NOMO-1 treated with dmso at 0.1 percent for 144 hours (cell line): ENCODE measurements around the gene JMJD8.

Experiments used
- DNase-seq: peaks from one replicate; lab custom pipeline; 2025; ENCODE audit not compliant: unreplicated experiment; lab: John Stamatoyannopoulos, UW

The JMJD8 gene

GRCh38 chr16:677316-678190, 6.6 kb downstream of the JMJD8 start:
- no peak for DNase-seq

DNA sequence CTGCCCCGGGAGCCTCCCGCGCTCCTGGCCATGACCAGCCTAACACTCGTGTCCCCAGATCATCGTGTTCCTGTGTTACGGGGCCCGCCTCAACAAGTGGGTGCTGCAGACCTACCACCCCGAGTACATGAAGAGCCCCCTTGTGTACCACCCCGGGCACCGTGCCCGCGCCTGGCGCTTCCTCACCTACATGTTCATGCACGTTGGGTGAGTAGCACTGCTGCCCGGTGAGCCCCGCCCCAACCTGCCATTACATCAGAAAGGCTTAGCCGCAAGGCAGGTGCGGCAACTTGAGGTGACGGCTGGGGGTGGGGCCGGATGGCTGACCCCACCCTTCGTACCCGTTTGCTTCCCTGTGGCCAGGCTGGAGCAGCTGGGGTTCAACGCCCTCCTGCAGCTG, 7.2 kb downstream of the JMJD8 start:
- DNase-seq = no peak

DNA sequence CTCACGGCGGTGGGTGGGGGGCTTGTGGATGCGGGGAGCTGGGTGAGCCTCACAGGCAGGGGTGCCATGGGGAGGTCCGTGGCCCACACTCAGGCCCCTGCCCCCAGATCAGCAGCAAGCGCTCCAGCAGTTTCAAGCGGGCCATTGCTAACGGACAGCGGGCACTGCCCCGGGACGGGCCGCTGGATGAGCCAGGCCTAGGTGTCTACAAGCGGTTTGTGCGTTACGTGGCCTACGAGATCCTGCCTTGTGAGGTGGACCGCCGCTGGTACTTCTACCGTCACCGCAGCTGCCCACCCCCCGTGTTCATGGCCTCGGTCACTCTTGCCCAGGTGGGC, 7.6 kb downstream of the JMJD8 start:
- DNase-seq = no peak

GRCh38 chr16:675884-676564, 8.1 kb downstream of the JMJD8 start:
- DNase-seq = no peak

- peak; percentile 13 for DNase-seq
Observed at GRCh38 chr16:674968-675883, 8.9 kb downstream of the JMJD8 start, which contains the start of gene RHBDL1. TSS of gene RHBDL1 (plus strand) at chr16:675671. CDS start at chr16:675791, 120 bp downstream.

GRCh38 chr16:674214-674881, 9.8 kb downstream of the JMJD8 start:
- no peak for DNase-seq

- DNase-seq = no peak
Observed at GRCh38 chr16:673399-673991, 10.6 kb downstream of the JMJD8 start.

- no peak for DNase-seq
Observed at GRCh38 chr16:672851-673250, 11.3 kb downstream of the JMJD8 start.

DNA sequence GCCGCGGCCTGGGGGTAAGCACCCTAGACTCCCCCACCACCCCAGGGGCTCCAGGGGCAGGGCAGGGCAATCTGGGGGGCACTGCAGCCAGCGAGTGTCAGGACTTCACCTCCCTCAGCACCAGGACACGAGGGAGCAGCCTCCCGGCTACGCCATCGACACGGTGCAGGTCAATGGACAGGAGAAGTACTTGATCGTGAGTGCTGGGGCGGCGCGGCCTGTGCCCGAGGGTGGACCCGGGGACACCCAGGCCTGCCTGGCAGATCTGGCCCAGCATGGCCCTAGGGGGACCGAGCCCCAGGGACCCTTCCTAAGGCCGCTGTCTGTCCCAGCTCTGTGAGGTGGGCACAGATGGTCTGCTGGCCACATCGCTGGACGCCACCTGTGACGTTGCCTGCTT, 11.8 kb downstream of the JMJD8 start:
- no peak for DNase-seq

GRCh38 chr16:671353-672131, 12.6 kb downstream of the JMJD8 start:
- DNase-seq = no peak

DNA sequence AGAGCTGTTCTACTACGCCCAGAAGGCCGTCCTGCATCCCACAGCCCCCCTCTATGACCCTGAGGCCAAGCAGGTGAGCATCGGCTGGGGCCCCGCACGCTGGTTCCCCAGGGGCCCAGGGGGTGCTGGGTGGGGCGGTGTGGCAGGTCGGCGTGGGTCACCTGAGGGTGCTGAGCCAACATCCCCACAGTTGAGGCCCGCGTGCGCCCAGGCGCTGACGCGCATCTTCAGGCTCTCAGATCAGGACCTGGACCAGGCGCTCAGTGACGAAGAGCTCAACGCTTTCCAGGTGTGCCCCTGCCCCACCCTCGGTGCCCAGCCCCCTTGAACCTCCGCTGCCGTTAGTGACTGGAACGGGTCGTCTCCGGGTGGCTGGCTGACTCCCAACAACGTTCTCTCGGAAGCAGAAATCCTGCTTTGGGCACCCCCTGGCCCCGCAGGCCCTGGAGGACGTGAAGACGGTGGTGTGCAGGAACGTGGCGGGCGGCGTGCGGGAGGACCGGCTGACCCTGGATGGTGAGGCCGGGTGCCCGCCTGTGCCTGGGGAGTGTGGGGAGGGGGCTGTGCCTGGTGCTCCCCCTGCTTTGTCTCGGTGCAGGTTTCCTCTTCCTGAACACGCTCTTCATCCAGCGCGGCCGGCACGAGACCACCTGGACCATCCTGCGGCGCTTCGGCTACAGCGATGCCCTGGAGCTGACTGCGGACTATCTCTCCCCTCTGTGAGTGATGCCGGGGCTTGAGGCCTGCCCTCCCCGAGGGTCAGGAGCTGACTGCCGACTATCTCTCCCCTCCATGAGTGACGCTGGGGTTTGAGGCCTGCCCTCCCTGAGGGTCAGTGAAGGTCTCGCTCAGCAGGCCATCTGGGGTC, 13.4 kb downstream of the JMJD8 start:
- no peak for DNase-seq

GRCh38 chr16:669666-670065, 14.5 kb downstream of the JMJD8 start:
- DNase-seq = no peak

DNA sequence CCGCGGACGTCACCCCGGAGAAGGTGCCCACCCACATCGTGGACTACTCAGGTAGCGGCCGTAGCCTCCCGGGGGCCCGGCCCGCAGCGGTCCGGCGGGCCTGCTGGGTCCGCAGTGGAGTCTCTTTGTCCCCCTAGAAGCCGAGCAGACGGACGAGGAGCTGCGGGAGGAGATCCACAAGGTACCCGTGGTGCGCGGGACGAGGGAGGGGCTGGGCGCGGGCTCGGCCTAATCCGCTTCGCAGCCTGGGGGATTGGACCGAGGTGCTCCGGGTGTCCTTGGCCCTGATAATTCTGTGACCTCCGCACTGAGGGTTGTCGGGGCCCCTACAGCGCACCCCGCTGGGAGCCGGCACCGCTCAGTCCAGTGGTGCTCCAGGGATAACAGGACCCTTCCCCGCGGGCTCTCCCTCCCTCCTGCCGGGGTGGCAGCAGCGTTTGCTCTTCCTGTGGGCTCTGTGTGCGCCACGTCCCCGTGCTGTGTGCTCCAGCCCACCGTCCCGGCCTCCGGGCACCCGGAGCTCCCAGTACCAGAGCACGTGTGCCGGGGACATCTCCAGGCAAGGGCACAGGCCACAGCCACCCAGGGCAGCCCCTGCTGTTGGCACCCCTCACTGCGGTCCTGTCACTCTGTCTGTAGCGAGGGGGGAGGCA, 15.5 kb downstream of the JMJD8 start:
- no peak for DNase-seq

- DNase-seq = peak; percentile 88
Observed at GRCh38 chr16:667780-668518, 16.2 kb downstream of the JMJD8 start, which contains the start of gene RHOT2. TSS of gene RHOT2 (plus strand) at chr16:668132. CDS start at chr16:668200, 68 bp downstream.

DNA sequence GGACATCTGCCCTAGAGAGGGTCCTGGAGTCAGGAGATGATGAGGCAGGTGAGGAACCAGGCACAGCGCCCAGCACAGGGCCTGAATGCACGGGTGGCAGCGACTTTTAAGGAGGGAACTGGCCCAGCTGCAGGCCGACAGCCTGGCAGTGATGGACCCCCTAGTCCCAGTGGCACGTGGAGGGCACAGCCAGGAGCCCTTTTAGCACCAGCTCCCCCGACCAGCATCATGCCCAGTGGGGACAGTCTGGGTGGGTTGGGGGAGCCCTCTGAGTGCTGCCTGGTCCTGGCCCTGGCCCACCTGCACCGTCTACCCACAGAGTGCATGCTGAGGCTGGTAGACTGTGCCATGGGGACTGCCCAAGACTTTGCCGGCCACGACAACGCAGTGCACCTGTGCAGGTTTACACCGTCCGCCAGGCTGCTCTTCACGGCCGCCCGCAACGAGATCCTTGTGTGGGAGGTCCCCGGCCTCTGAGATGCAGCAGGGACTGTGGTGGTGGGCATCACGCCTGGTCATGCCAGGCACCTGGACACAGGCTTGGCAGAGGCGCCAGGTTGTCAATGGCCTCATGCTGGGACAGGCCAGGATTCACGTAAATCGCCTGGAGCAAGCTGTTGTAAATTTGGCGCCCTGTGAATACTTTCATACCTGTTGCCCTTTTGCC, 16.9 kb downstream of the JMJD8 start:
- no peak for DNase-seq

DNA sequence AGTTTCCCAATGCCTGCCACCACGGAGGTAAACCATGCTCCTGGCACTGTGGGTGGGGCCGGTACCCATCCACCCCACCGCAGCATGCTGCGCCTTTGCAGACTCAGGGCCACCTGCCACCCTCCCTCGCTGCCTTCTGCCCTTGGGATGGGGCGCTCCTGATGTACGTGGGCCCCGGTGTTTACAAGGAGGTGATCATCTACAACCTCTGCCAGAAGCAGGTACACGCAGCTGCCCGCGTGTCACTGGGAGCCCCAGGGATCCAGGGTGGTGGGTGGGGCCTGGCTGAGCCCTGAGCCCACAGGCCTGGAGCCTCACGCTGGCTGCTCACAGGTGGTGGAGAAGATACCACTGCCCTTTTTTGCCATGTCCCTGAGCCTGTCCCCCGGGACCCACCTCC, 17.6 kb downstream of the JMJD8 start:
- DNase-seq = no peak

GRCh38 chr16:662597-662996, 21.5 kb downstream of the JMJD8 start:
- no peak for DNase-seq
